HG02852 (cell line): Measurements from ENCODE around the gene FRMD3.

Source experiments
- ATAC-seq: cut with Tn5 transposase; IDR thresholded peaks from one replicate; pipeline ENCODE4 v1.9.1; 2021; ENCODE audit warnings: mild to moderate bottlenecking, moderate library complexity; ENCODE audit not compliant: unreplicated experiment

The FRMD3 gene

DNA sequence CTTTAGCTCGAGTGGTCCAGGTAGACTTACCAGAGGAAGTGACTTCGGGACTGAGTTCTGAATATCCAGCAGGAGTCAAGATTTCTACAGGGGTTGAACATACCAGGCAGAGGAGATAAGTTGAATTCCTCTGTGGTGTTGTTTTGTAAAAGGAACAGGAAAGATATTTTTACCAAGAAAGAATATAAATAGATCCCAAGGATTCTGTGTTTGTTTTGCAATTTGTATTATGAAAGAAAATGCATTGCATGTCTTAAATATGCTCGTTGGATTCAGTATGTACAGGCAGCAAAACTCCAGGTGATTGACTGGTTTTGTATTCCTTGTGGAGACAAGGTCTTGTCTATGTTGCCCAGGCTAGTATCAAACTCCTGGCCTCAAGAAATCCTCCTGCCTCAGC lies 197.8 kb downstream of the FRMD3 start:
- ATAC-seq = no peak

DNA sequence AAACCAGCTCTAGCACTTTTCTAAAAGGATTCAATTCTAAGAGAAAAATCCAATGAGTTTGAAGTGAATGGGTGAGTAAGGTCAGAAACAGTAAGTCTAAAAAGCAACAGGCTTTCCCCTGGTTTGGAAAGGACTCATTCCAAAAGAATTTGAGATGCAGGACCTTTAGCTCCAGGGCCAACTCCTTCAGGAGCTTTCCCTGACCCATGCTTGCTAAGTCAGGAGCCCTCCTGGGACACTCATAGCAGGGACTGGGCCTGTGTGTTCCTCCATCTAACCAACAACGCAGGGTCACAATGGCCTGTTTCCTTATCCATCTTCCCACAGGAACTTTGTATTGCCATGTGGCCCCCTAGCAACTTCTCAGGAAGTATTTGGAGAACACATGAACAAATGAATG lies 198.8 kb downstream of the FRMD3 start:
- ATAC-seq = no peak

DNA sequence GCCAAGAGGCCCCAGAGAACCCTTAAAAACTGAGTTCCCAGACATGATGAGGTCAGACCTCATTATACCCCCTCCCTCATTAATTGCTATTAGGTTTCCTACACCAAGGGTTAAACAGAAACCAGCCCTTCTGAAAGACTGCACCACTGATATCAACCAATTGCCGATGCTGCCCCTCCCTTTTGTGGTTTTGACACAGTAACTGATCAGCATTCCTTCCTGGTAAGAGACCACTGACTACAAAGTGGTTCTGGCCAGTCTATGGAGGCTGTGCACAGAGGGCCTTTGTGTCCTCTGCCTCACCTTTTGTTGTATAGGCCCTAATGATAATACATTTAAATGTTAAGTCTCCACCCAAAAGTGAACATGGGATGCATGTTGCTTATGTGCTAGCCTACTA lies 201.5 kb downstream of the FRMD3 start:
- ATAC-seq = no peak

DNA sequence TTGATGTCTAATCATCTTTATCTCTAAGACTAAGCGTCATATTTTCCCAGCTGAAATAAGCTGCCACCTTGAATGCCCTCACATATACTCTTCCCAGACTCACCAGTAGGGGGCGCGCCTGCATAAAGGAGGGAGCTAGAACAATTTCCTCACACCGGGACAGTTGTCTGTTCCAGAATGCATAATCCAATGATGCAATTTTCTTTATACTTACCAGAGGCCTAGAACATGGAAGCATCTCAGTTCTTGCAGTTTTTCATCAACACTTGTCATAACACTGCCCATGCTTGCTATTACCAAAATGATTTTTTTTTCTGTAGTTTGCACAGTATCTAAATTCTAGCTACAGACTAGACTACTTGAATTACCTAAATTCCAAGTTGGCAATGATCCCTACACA lies 203.9 kb downstream of the FRMD3 start:
- peak; percentile 88 for ATAC-seq

DNA sequence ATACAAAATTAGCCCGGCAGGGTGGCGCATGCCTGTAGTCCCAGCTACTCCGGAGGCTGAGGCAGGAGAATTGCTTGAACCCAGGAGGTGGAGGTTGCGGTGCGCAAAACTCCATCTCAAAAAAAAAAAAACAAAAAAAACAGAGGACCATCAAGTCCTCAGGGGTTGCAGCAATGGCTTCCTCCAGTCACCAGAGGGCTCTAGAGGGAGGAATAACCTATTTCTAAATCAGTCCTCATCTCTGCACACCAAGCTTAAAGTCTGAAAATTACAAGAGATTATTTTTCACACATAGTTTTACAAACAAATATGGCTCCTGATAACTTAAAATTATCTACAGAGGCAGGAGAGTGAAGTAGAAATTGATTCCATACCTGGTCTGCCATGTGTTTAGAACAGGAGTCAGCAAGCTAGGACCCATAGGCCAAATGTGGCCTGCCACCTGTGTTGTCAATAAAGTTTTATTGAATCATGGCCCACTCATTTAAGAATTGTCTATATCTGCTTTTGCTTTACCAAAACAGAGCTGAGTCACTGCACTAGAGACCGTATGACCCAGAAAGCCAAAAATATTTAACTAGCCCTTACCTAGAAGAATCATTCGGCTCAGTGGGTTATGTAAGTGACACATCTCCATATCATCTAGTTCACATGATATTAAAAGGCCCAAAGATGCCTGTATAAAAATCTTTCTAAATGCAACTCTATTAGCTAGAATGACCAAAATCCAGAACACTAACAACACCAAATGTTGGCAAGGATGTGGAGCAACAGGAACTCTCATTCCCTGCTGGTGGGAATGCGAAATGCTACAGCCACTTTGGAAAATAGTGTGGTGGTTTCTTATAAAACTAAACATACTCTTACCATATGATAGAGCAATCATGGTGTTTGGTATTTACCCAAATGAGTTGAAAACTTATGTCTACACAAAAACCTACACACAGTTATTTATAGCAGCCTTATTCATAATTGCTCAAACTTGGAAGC lies 207.7 kb downstream of the FRMD3 start:
- ATAC-seq = no peak

DNA sequence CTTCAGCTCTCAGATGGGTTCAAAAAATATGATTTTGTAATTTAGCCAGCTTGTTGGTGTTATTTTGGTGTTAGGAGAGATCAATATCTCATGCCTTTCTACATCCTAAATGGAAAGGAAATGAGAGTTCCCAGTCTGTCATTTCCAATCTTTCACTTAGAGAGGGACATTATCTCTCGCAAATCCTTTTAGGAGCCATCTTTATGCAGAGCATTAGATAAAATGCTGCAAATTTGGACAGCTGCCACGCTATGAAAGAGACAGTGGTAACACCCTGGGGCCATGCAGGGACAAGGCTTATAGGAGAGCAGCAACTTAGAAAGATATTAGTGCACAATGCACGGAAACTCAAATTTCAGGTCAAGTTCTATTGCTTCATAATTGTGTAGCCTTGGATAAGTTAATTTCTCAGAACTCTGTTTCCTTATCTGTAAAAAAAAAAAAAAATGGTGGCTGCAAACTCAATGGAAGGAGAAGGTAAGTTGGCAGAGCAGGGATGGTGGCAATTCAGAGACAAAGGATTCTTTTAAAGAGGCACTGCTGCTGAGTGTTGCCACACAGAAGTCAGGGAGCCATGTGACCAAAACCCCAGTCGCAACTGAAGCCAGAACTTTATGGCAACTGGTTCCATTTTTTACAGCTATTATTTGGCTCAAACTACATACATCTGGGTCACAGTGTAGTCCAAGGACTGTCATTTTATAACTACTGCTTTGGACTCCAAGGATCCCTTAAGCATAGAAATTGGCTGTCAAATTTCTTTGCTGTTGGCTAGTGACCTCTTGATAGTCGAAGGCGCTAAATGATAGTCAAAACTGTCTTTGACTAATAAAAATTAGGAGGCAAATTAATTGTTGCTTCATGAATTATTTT lies 210.2 kb downstream of the FRMD3 start:
- ATAC-seq = no peak

DNA sequence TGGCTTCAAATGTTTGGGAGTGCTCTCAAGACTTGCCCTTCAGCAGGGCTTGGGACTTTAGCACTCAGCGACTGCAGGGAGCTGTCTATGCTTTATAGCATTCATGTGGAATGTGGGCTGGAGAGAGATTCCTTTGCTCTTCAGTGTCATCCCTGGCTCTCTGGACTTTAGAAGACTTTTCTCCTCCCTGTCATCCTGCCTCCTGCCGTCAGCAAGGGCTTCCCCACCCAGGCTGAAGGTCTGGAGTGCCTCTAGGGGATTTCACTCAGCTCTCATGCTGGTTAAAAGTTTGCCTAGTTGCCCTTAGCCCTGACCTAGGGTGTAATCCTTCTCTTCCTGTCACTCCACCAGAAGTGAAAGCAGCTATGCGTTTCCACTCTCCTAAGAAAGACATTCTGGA lies 210.9 kb downstream of the FRMD3 start:
- no peak for ATAC-seq

DNA sequence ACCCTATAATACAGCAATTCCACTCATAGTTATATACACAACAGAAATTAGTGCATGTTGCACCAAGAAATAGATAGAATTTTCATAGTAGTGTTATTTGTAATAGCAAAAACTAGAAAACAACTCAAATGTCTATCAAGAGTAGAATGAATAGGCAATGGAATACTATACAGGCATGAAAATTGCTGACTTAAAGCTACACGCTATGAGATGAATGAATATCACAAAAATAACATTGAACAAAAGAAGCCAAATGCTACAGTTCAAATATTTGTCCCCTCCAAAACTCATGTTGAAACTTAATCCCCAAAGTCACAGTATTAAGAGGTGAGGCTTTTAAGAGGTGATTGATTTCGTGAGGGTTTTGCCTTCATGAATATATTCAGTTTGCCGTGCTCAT lies 215.1 kb downstream of the FRMD3 start:
- ATAC-seq = no peak

DNA sequence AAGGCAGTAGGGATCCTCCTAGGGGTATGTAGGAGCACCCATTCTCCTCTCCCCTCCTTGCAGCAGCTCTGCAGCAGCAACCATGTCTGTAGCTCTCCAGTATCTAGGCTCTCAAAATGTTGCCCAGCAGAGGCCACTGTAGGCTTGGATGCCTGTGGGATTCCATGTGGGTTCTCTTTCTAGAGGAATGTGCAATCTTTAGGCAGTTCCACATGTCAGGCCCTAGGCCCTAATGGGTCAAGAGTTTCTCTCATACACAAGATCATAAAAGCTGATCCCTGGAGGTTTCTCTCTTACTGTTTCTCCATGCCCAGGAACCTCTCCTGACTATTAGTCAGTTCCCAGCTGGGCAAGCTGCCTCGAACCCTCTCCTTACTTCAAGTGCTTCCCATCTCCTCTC lies 215.8 kb downstream of the FRMD3 start:
- ATAC-seq = no peak

DNA sequence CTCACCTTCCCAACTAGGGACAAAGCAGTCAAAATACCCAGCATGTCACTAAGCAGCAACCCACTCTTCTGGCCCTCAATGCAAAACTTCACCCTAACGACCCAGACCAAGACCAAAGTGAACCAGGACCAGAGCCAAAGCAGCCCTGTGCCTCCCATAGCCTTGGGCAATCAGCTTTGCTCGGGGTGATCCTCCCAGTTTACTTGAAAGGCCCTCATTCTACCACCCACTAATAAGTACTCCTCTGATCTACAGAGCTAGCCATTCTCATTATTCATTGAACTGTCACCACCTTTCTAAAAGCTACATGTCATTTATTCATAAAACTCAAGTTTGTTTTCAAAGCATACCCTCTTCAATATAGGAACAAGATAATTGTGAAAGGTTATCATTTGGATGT lies 221.0 kb downstream of the FRMD3 start:
- ATAC-seq = no peak

DNA sequence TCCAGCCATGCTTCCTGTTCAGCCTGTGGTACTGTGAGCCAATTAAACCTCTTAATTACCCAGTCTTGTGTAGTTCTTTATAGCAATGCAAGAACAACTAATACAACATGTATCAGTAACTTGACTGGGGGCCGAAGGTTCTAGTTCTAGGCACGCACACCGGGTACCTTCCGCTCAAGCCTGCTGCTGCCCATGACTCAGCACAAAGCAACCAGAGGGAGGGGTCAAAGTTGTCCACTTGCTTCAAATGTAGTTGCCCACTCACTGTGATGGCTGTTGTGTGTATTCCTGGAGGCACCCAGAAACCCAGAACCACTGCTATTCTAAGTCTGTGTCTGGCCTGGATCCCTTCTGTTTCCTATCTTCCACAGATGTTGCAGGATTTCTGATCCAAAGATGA lies 222.6 kb downstream of the FRMD3 start:
- no peak for ATAC-seq

DNA sequence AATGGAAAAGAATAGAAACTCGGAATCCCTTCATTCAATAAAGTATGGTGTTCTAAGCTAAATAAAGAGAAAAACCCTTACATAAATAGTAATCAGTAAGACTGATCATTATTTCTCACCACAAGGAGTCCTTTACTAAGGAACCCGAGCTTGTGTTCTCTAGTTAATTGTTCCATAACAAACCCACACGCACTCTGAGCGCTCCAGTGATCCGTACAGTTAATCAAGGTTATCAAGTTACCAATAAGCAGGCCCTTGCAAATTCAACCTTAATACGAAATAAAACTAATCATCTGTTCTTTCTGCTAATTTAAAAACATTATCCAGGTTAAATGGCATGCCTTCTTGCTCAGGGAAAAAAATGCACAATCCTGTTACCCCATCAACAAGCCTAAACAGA lies 224.4 kb downstream of the FRMD3 start:
- ATAC-seq = no peak

DNA sequence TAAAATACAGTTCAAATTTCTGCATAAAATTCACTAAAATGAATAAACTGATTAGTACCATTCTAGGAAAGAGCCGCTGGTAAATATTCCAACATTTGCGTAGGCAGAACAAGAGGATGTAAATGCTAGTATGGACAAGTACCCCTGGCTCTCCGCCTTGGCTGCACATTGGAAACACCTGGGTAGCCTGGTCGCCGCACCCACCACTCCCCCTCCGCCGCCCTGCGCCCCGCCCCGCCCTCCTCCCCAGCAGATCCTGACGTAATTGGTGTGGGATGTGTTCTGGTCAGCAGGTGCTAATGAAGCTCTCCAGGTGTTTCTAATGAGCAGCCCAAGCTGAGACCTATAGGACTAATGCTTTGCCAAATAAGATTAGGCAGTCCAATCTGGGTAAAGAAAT lies 225.7 kb downstream of the FRMD3 start:
- ATAC-seq = no peak

DNA sequence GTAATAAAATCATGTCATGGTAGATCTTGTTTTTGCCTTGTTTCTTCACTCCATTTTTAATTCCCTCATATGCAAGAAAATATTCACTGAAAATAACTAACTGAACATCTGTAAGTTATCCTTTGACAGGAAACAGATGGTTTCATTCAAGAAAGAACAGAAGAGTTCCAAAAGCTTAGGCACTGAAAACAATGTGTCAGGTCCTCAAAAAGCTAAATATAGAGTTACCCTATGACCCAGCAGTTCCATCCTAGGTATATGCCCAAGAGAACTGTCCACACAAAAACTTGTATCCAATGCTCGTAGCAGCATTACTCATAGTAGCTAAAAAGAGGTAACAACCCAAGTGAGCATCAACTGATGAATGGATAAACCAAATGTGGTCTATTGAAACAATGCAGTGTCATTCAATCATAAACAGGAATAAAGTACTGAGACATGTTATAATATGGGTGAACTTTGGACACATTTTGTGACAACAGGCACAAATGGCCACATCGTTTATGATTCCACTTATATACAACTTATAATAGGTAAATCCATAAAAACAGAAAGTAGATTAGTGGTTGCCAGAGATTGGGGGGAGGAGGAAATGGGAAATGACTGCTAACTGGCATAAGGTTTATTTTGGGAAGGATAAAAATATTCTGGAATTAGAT lies 231.0 kb downstream of the FRMD3 start:
- no peak for ATAC-seq

DNA sequence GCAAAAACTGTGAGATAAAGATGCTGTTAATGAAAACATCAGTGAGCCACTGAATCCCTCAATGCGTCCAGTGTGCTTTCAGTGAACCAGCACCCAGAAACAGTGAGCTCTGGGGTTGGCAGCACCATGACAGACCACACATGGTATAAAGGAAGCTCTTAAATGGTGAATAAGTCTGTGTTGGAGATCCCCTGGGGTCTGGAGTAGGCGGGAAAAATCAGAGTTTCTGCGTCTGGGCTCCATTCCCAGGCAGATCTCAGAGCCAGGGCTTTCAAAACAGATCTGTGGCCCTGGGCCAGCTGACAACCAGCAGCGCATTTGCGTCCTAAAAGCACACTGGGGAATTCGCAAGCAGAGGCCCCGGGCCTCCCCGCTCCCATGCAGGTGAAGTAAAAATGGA lies 233.5 kb downstream of the FRMD3 start:
- ATAC-seq = no peak

DNA sequence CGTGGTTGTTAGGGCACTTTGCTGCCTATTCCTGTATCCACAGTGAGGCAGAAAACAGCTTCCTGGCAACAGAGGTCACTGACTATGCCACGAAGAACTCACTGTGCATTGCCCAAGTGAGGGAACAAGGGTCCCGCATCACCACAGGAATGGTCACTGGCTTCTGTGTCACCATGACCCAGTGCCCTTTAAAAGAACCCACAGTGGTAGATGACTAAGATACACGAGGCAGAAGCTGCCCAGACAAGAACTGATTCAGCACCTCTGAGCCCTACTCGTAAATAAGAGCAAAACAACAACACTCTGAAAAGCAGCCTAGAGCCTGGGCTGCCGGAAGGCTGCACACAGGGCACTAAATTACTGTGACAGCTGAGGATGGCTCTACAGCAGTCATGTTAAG lies 238.6 kb downstream of the FRMD3 start:
- ATAC-seq = no peak

DNA sequence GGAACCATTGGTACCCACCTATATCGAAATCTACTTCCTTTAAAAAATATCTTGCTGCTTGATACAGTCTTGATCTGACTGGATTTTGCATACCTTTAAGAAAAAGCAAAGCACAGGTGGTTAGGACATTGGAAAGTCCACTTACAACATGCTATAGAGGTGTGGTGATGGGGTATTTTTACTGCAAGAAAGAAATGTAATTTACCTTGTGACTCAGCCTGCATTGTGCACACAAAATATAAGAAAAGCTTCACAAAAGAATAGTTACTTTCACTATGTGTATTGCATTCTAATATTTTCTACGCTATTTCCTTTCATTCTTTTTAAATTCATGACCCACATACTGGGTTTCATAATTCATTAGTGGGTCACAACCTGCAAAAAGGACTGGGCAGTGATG lies 239.1 kb downstream of the FRMD3 start:
- no peak for ATAC-seq

DNA sequence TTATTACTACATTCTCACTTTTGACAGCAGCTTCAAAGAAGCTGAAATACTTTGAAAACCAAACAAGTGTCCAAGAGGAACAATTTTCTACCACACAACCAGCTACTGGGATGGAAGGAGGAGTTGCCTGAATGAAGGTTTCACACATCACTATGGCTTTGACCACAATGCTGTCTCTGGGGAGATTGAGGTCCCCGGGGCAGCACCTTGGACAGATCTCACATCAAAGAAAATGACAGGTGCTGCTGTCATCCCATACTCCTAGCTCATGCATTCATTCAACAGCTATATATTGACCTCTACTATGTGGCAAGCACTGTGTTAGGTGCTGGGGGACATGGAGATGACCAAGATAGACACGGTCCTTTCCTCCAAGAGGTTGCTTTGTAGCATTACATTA lies 242.1 kb downstream of the FRMD3 start:
- no peak for ATAC-seq

DNA sequence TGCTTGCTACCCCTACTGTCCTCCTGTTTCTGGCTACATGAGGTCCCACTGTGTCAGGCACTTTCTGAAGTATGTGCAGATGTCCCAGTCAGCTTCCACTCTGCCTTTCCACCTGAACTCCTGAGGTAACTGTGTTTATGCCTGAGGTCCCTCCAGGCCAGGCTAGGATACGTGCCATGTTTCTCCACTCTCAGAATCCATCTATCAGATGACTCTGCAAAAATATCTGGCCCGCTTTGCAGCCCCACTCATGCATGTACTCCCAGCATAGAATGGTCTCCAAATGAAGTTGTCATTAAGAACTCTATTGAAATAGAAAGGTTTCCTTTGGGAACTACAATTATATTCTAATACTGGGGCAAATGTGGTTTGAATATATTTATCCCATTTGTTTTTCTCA lies 243.4 kb downstream of the FRMD3 start:
- ATAC-seq = no peak

DNA sequence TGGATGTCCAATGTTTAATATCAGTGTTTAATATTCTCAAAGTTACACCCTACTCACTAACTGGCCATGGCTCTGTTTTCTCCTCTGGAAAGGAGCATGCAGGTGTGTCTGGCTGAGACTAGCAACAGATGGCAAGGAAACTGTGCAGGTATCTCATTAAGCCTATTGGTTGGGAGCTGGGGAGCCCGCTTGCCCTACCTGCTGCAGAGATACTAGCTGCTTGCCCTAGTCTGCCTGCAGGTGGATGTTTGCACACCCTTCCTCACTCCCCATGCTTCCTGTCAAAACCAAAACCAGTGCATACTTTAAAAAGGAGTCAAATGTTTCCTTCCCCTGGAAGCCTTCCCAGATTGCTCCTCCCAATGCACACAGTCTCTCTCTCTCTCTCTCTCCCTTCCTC lies 247.0 kb downstream of the FRMD3 start:
- ATAC-seq = no peak

DNA sequence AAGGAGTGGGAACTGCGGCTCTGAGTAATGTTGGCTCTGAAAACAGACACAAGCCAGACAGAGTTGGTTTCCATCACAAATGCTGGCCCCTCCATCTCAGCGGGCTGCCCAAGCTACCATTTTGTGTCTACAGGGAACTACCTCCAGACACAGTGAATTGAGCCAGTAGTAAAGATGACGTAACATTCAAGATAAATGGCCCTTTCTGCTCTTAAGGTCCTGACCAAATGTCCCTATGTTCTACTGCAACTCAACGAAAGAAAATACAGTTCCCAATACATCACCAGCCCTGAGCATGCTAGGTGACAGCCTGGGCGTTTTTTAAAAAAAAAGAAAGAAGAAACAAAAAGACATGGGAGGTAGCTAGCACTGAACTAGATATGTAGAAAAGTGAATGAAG lies 247.5 kb downstream of the FRMD3 start:
- ATAC-seq = no peak
